GM12891 (cell line): ENCODE measurements around the gene DMBX1.

ENCODE experiments used
- PAX5 ChIP-seq: IDR thresholded peaks from 2 replicates; pipeline ENCODE4 v1.6.1; 2011; ENCODE audit warnings: low read length, moderate library complexity, mild to moderate bottlenecking; ENCODE audit not compliant: insufficient read depth, severe bottlenecking
- POLR2A ChIP-seq: IDR thresholded peaks from 2 replicates; pipeline ENCODE4 v1.6.1; 2011; ENCODE audit warnings: low read depth, low read length, control low read depth
- POLR2AphosphoS5 ChIP-seq: IDR thresholded peaks from 2 replicates; pipeline ENCODE4 v1.6.1; 2011; ENCODE audit warnings: low read depth, low read length, control low read depth
- TAF1 ChIP-seq: IDR thresholded peaks from 2 replicates; pipeline ENCODE4 v1.6.1; 2011; ENCODE audit warnings: low read depth, low read length, control low read depth

DNA sequence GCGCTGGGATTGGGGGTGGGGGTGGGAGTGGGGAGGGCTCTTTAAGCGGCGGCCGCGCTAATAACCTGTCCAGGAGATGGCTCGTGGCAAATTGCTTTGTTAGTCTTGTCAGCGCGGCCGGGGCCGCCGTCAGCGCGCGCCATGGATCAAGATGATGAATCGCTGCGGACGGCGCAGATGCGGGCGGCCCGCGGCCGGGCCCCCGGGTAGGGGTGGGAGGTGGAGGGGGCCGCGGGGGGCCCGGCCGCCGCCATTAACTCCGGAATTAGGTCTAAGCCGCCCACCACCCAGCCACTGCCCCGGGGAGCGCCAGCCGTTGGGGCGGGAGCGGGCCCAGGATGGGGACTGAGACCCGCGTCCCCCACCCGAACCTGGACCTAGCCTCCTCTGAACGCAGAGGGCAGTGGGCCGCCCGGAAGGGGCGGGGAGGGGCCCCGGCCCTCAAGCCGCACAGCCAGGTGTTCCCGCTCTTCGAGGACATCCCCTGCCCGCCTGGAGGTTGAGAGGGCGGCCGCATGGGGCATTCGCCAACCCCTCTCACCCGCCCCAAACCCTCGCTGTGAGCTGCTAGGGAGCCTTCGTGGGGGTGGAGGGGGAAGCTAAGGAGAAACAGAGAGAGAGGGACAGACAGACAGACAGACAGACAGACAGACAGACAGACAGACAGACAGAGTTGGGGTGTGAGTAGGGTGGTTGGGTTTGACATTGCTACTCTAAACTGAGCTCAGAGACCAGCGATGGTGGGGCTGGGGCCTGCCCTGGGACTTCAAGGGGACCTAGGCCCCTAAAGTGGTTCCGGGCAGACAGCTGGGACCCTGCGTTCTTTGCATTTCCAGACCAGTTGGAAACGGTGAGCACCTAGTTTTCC is 3.8 kb upstream of the DMBX1 start:
- TF ChIP-seq POLR2AphosphoS5 = no peak
- no peak for TF ChIP-seq TAF1
- TF ChIP-seq POLR2A = no peak
- TF ChIP-seq PAX5 = no peak
